ENCODE results near the gene SCGB1D4.

- TF ChIP-seq CTCF (conservative IDR thresholded peaks at IDR 0.05; ENCODE audit: low read depth, low read length), result no peak
- no peak for TF ChIP-seq POLR2A (IDR thresholded peaks at IDR 0.05; ENCODE audit: low read depth, low read length)
These were observed 38.5 kb downstream of the SCGB1D4 start for GRCh38 chr11:62260261-62260953.
